Posterior cingulate gyrus (tissue), 11 donors: ENCODE data around the gene CERKL.
A peak's percentile ranks its signal among the peaks of the same experiment; 100 is the strongest.

Experiments used
- DNase-seq, 10 donors: peaks; one replicate each; pipeline versions ENCODE4 v3.0.0 to v3.0.0-alpha.2; 2020 to 2021; ENCODE audit warnings: mixed read lengths in 3 of 10
- intact Hi-C: fragments of 100-400 bp; cut with DNase I; formaldehyde crosslinking; loops from one replicate; pipeline ENCODE4 v1.15.1; 2023

The CERKL gene

DNA sequence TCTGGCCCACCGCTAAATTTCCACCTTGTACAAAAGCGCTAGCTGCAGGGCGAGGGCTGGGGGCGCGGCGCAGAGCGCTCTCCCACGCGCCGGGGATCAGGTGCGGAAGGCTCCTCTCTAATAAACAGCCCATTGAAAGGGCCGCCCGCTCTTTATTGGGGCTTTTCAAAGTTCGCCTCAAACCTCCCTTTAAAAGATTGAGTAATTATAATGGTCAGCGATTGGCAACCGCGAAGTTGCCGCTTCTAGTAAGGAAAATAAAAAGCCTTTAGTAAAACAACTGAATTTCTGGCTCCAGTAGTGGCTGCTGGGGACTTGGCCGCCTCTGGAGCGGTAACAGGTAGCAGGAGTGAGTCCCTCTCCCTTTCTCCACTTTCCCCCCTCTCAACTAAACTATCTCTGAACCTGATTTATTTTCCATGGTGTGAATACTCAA lies 22.7 kb upstream of the CERKL start:
- DNase-seq: peak in 2 of 10 donors; percentile 52 to 61
- intact Hi-C loops: no loop called here

DNA sequence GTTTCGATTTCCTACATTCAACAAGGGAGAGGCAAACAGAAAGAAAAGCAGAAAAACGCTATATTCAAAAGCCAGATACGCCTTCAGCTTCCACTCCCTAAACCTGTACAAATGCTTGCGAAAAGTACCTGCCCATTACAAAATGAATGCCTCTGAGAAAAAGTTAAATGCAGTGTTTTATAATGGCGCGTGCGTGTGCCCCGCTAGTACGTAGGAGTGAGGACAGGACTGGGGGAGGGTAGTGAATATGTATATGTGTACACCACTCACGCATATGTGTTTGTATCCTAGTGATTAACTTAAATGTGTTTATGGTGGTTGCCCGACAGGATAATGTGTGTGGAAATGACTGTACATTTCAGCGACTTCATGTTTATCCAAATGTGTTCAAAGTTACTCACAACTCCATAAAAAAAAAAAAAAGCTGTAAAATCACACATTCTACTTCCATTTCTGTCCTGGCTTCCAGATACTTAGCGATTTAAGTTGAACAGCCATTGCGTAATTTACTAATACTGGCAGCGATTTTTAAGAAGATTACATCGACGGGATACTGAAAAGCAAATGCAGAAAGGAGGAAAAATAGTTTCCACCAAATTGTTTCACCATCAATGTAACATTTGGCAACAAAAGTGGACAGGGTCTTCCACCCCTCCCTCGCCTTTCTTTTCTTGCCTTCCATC lies 22.1 kb upstream of the CERKL start:
- intact Hi-C loops: no loop called here
- DNase-seq: no peak

DNA sequence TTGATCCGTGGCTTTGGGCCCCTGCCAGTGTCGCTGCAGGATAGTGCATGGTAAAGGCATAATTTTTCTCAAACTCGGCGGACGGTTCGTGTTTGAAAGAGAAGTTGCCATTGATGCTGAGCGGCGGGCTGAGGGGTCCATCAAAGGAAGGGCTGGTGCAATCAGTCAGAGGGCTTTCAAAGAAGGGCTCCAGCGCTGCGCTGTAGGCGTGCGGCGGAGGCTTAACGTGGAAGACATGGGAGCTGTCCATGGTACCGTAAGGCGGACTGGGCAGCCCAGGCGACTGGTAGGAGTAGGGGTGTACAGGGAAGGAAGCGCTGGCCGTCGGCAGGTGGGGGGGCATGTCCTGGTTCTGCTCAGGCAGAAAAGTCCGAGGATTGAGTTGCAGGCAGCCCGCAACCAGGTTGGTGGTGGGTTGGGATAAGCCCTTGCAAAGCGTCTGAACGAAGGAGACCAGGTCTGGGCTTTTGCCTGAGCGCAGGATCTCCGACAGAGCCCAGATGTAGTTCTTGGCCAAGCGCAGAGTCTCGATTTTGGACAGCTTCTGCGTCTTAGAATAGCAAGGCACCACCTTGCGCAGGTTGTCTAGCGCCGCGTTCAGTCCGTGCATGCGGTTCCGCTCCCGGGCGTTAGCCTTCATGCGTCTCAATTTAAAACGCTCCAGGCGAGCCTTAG lies 21.1 kb upstream of the CERKL start:
- peak in 6 of 10 donors; percentile 21 to 84 (median 58) for DNase-seq
- intact Hi-C loops: no loop called here

DNA sequence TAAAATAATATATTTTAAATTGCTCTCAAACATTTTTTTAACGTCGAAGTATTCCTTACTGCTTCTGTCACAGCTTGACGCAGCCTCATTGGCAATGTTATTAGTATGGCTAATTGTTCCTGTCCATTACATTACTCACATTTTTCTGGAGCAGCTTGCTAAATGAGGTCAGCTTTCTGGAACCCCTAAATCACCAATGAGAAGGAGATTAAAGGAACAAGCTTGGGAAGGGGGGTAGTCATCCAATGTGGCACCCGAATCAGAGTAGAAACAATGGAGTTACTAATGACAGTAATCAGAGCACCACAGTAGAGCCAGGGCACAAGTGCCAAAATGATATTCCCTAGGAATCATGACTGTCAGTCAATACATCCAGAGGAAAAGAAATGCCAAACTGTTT lies 18.3 kb upstream of the CERKL start:
- intact Hi-C loops: no loop called here
- DNase-seq: no peak

DNA sequence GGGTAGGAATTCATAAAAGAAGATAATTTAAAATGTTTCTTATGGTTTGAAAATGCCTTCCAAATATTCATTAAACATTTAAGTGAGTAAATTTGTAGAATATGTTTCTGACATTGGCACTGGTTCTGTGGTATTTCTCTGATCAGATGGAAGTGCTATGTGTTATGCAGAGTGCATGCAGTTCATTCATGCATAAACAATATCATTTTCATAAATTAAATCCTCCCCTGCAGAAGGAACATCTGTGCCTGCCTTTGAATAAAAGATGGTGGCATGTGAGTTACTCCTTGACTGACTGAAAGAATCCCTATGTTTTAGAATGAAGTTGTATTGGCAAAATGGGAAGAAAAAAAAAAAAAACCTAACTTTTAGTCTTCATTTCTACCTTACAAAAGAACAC lies 17.6 kb upstream of the CERKL start:
- intact Hi-C loops: no loop called here
- DNase-seq: no peak

DNA sequence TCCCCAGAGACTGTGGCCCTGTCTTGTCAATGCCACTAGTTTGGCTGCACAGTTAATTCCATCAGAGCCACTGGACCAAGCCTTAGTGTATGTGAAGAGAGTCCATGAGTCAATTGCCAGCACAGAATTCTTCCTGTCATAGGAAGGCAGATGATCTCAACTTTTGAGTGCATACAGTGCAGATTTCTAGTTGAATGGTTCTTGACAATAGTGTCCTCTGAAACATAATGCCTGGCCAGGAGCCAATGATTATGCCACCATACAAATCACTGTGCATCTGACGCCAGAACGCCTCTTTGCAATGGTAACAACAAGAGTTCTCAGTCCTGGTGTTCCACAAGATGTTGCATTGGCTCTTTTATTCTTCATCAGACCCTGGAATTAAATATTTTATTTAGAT lies 16.3 kb upstream of the CERKL start:
- intact Hi-C loops: no loop called here

DNA sequence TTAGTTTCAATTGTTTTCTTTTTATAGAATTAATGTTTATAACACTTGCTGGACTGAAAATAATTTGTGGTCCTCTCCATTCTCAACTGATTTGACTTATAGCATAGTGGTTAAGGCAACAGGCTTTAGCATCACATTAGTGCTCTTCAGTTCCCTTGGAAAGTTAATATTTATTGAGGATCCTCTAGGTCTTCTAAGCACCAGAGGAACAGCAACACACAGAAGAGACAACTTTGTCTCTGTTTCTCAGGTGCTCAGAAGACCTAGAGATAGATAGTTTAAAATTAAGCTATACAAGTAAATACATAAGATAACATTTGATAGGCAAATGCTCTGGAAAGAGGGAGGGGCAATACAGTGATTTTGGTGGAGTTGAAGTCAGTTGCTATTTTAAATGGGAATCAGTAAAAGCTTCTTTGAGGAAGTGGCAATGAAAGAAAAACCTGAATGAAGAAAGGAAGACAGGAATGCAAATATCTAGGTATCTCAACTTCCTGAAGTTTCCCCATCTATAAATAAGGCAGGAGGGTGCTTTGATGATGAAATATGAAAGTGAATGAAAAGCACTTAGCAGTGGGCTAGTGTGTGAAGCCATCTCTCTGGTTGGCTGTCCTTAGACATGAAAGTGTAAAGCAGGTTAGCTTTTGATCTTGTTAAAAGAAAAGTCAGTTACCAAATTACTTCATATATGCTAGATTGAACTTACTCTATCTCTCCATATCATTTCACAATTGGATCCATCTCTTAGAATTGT lies 15.5 kb upstream of the CERKL start:
- intact Hi-C loops: no loop called here
- no peak for DNase-seq

More for the DNA sequence above, 16.3 kb upstream of the CERKL start:
- no peak for DNase-seq

DNA sequence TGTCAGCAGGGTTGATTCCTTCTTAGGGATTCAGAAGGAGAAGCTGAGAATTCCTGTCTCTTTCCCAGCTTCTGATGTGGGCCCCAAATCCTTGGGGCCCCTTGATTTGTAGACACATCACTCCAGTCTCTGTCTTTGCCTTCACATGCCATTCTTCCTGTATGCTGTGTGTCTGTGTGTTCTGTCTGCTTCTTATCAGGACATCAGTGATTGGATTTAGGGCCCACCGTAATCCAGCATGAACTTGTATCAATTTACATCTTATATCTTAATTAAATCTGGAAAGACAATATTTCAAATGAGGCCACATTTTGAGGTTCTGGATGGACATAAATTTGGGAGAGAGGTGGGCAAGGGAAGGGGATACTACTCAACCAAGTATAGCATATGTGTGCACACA lies 13.7 kb upstream of the CERKL start:
- DNase-seq: no peak
- intact Hi-C loops: no loop called here

DNA sequence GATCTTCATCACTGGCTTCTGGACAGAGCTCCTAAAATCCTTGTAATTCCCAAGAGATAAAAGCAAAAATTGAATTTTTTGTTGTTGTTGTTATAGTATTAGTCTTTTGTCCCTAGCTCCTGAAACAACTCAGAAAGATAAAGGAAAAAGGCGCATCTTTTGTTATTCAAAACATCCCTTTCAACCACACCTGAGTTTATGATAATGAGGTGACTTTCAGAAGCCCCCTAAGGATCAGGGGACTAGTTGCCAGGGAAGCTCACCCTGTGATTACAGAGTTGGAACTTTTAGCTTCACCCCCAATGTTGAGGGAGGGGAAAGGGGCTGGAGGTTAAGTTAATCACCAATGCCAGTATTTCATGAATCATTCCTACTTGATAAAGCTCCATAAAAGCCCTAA lies 10.3 kb upstream of the CERKL start:
- no peak for DNase-seq
- intact Hi-C loops: no loop called here

DNA sequence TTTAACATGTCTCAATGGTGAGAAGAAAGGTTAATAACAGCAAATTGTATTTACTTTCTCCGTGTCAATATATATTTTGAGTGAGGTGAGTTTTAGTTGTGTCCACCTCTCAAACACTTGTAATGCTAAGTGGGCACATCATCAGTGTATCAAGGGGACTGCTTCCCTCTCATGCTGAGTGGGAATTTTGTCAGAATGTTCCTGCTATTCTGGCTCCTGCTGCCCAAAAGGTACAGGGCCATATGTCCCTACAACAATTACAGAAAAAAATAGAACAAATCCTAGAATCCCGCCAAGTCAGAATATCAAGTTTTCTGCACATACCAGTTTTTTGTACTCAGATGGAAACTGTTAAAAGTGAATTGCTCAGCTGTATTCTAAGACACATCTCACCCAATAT lies 5.4 kb upstream of the CERKL start:
- DNase-seq: no peak
- intact Hi-C loops: no loop called here

DNA sequence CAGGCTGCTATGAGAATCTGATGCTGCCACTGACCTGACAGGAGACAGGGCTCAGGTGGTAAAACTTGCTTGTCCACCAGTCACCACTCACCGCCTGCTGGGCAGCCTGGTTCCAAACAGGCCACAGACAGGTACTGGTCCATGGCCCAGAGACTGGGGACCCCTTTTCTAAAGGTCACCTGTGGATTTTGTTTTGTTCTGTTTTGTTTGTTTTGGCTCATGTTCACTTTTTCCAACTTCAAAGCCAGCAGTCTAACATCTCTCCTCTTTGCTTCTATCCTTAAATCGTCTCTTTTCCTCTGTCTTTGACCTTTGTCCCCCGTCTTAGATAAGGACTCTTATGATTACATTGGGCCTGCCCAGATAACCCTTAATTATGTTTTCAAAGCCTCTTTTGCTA lies 3.3 kb upstream of the CERKL start:
- intact Hi-C loops: no loop called here
- no peak for DNase-seq

DNA sequence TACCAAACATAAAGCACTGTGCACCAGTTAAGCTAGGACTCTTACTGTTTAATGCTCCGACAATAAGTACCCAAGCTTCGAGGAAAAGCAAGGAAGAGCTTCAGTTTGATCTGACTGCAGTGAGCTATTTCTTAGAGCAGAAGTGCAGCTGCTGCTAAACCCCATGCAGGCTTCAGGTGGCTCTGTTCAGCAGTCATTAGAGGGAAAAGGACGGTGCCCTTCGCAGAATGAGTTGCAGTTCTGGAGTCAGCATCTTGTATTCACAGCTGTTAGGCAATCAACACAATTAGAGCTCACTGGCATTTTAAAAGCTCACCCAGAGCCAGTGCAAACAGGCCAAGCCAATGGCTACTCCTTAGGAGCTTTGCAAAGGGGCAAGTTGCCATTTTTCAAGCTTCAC lies 1.5 kb upstream of the CERKL start:
- no peak for DNase-seq
- intact Hi-C loops: no loop called here

DNA sequence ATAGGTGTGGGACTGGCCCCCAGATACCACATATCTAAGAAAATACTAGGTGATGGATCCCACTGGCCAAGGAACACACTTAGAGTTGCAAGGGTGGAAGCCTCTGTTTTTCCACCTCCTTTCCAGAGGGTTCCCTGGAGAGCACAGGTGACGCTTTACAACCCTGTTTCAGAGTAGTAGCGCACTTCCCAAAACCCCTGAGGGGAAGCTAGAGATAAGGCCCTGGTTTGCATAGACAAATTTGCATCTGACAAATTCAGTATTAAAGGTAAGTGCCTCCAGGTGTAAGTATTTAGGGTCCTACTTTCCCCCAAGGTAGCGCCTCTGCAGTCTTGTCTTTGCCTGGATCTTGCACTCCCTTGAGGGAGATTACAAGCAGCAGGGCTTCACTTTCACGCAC lies 474 bp upstream of the CERKL start:
- intact Hi-C loops: no loop called here
- no peak for DNase-seq

DNA sequence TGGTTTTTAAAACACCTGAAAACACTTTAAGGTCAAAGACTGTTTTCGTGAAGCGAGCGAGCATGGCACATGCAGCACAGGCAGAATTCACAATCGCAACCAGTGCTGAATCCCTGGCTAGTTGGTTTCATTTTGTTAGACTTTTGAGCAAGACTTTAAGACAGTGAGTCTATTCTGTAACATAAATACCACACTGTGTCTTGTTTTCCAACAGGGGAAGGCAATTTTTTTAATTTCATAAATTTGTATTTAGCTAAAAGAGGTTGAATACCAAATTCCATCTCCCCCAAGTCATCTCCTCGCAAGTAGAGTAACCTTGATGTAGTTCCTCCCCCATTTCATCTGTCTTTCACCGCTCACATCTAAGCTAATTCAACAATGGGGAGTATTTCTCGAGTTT lies 1.4 kb downstream of the CERKL start:
- DNase-seq: no peak
- intact Hi-C loops: no loop called here

DNA sequence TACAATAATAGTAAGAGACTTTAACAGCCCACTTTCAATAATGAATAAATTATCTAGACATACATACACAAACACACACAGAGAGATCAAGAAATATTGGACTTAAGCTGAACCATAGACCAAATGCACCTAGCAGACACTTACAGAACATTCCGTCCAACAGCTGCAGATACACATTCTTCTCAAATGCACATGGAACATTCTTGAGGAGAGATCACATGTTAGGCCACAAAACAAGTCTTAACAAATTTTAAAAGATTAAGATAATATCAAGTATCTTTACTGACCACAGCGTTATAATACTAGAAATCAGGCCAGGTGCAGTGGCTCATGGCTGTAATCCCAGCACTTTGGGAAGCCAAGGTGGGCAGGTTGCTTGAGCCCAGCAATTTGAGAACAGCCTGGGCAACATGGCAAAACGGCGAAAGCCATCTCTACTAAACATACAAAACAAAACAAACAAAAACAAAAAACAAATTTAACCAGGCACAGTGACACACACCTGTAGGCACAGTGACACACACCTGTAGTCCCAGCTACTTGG lies 7.4 kb downstream of the CERKL start:
- intact Hi-C loops: no loop called here
- DNase-seq: no peak

DNA sequence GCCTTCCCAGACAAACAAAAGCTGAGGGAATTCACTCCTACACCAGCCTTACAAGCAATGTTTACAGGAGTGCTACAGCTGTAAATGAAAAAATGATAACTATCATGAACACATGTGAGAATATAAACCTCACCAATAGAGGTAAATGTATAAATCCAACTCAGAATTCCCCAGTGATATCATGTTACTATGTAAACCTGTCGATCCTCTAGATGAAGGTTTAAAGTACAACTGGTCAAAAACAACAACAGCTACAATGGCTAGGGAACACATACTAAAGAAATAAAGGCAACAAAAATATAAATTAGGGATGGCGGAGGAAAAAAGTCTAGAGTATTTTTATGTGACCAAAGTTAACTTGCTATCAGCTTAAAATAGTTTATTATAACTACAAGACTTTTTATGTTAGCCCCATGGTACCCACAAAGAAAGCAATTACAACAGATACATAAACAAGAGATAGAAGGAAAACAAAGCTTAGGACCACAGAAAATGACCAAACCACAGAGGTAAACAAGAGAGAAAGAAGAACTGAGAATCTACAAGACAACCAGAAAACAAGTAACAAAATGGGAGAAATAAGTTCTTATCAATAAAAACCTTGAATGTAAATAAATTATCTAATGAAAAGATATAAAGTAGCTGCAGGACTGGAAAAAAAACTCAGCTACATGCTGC lies 8.3 kb downstream of the CERKL start:
- intact Hi-C loops: no loop called here
- no peak for DNase-seq

DNA sequence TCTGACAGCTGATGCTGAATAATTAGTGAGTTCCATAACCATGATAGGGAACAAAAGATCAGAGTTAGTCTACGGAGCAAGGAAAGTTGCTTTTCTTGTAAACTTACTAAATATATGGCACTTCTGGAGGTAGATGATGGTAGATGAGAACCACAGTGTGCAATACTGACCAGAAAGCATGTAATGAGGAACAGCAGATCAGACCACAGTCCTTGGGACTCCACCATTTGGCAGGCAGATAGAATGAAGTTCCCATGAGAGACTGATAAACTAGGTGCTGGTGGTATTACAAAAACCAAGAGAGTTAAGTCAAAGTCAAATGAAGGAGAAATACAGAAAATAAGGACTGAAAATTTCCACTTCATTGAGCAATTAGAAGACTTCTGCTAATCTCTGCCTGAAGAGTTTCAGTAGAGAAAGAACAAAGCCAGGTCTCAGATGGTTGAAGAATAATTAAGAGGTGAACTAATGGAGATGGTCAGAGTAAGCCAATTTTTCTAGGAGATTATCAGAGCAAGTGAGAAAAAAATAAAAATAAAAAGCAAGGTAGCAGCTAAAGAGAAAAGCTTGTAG lies 10.4 kb downstream of the CERKL start:
- intact Hi-C loops: no loop called here

DNA sequence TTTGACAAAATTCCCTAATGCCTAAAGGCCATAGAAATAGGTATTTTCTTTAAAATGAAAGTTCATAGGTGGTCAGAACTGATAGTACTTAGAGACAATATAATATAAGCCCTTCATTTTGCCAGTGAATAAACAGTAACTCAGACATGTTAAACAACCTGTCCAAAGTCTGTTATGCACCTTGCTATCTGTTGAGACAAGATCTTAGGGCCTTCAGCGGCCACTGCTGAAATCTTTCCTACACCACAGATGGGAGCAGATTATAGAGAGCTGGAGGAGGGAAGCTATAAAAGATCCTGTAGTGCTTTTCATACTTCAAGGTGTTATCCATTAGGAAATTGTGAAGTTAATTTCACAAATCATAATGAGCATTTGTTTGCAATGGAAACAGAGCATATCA lies 13.8 kb downstream of the CERKL start:
- DNase-seq: no peak
- intact Hi-C loops: no loop called here

More for the DNA sequence above, 10.4 kb downstream of the CERKL start:
- no peak for DNase-seq

DNA sequence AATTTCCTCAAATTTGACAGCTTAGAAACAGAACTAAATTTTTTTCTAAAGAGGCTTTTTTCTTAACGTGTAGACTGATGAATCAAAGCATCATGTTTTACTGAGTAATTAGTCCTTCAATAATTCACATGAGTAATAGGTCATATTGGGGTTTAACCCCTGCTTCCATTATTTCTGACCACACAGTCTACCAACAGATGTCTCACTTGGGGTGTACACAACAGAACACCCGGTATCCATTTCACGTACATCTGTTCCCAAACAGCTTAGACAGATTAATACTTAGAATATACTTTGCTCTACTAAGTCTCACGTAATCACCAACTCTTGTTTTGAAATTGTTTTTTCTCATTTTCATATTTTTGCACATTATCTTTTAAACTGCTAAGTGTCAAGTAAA lies 14.8 kb downstream of the CERKL start:
- no peak for DNase-seq

DNA sequence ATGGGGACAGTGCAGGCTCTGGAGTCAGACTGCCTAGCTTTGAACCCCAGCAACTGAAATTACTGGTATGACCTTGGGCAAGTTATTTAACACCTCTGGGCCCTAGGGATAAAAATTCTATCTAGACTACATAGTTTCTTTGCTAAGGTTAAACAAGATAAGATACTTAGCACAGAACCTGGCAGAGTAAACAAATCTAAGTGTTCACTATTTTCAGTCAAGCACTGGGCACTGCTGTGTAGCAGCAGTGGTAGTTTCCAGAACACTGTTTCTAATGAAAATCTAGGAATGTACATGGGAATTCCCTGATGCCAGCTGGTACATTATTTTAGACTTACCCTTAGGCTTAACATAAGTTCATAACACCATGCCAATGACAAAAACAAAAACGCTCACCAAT lies 17.2 kb downstream of the CERKL start:
- no peak for DNase-seq
- intact Hi-C loops: no loop called here

More for the DNA sequence above, 14.8 kb downstream of the CERKL start:
- intact Hi-C loops: no loop called here
